Measurements from ENCODE around the gene ARL6IP4.
"Not testable (repeated sequence)": the region's sequence is repeated elsewhere in the genome, so short reads cannot be mapped to it uniquely, and the experiment has no call there.

Gene ARL6IP4

GRCh38 chr12:123013185-123014095, 33.0 kb downstream of the ARL6IP4 start:
- no peak for DNase-seq

DNA sequence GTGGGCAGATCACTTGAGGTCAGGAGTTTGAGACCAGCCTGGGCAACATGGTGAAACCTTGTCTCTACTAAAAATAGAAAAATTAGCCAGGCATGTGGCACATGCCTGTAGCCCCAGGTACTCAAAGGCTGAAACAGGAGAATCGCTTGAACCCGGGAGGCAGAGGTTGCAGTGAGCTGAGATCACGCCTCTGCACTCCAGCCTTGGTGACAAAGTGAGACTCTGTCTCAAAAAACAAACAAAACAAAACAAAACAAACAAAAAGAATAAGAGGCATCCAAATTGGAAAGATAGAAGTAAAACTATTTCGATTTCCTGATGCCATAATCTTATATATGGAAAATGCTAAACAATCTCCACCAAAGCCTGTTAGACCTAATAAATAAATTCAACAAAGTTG, 34.0 kb downstream of the ARL6IP4 start:
- not testable (repeated sequence) for DNase-seq

DNA sequence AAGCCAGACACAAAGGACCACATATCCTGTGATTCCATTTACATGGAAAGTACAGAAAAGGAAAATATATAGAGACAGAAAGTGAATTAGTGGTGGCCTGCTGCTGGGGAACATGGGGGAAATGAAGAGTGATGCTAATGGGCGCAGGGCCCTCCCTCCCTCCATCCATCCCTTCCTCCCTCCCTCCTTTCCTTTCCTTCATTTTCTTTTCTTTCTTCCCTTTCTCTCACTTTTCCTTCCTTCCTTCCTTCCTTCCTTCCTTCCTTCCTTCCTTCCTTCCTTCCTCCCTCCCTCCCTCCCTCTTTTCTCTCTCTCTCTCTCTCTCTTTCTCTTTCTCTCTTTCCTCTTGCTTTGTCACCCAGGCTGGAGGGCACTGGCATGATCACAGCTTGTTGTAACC, 37.3 kb downstream of the ARL6IP4 start:
- DNase-seq: no peak

- no peak for DNase-seq
Measured at GRCh38 chr12:123019841-123020138, 39.3 kb downstream of the ARL6IP4 start.

GRCh38 chr12:123021688-123022604, 41.5 kb downstream of the ARL6IP4 start:
- no peak for DNase-seq

- no peak for DNase-seq
Measured at GRCh38 chr12:123022846-123023245, 42.4 kb downstream of the ARL6IP4 start.

DNA sequence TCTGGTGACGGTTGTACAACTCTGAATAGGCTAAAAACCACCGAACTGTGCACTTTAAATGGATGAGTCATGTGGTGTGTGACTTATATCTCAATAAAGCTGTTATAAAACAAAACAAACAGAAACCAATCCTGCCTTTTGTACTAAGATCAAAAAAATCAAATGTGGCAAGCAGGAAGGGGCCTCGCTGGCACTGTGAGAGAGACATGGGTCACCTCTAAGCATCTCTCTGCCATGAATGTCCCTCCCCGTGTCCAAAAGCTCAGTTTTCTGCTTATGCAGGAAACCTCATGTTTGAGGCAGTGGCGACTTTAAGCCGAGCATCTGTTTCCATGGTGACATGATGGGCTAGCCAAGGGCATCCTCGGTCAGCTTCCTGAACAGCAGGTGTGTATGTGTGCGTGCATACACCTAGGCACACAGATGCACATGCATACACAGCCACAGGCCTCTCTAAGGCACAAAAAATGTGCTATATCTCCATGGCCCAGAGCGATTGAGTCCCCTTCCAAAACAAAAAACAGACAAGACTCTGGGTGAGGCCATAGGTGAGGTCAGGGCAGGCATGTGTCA, 44.4 kb downstream of the ARL6IP4 start:
- DNase-seq: no peak

- no peak for DNase-seq
Measured at GRCh38 chr12:123026094-123026853, 45.8 kb downstream of the ARL6IP4 start.

DNA sequence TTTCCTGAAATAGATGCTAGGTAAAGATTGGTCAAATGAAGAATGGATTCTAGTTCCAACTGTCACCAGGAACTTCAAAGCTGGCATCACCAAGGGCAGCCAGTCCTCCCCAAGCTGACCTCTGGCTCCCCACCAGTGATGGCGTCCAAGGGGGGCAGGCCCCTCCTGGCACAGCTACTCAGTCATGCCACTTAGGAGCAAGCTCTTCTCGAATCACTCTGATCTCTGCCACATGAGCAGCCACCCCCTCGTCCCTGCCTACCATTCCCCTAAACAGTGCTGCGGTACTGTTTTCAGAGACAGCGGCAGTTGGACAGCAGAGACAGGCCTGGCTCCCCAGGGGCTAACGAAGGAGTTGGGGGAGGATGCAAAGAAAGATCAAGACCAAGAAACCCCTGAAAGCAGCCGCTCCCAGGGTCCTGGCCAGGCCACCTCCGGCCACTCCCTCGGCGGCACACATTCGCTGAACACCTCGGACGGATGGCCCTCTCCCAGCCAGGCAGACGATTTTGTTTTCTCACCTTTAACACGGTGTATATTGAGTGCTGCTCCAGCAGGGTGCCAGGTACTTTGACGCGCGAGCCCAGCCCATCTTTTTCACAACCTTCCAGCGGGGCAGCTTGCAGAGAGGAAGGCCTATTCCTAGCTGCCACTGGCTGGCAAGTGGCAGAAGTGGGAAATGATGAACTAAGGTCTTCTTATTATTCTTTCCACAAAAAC, 47.4 kb downstream of the ARL6IP4 start:
- no peak for DNase-seq

DNA sequence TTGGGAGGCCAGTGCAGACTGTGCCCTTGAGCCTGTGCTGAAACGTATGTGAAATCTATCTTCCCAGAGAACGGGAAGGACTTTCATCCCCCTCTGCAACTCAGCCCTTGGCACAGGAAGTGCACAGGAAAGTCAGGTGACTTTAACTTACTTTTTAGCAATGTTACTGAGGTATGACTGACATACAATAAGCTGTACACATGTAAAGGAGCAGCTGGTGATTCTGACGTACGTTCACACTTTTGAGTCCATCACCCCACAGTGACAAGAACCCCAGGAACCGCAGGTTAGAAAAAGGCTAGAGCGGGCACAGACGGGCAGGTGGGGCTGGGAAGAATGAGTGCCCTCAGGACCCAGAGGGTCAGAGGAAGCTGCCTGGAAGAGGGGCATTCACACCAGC, 48.0 kb downstream of the ARL6IP4 start:
- DNase-seq: no peak

DNA sequence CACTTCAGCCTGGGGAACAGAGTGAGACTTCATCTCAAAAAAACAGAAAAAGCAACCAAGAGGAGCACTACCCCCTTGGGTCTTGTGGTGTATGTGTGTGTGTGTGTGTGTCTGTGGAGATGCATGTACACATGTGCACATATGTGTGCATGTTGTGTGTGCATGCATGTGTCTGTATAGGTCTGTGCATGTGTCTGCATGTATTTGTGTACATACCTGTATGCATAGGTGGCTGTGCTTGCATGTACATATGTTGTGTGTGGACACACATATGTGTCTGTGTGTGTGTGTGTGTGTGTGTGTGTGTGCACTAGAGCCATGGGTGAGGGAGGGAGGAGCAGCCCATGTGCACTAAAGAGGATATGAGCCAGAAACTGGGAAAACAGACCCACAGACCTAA, 49.1 kb downstream of the ARL6IP4 start:
- DNase-seq: no peak

GRCh38 chr12:123030686-123031085, 50.2 kb downstream of the ARL6IP4 start:
- no peak for DNase-seq

DNA sequence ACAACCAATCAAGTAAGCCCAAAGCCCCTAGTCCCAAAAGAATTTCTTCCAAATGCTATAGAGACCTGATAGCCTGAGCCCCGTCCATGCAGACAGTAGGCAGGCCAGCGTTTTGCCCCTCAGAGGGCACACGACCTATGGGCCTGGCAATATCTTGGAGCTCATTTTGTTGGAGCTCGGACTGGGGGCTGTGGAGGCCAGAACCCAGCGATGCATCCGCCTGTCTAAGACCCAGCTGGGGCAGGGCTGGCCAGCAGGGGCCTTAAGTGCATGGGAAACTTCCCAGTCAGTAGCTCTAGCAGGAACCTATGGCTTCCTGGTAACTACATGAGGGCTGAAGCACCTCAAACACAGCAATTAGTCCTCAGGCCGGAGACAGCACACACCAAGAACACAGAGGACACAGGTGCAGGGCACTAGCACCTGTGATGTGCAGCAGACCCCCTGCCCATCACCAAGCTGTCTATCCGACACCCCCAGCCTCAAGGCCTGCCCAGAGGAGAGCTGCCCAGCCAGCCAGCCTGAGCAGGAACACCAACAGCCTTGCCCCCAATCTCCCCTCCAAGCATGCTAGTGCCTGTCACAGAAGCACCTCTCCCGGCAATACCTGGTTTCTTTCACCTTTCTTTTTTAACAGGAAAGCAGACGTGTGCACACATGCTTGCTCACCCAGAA, 50.8 kb downstream of the ARL6IP4 start:
- DNase-seq: no peak

Measured in inflammatory macrophage treated with lipopolysaccharide for 1 hour (primary cell).